WERI-Rb-1 (cell line): ENCODE measurements around the gene CALU.

Experiments
- DNase-seq: peaks from one replicate; pipeline ENCODE4 v3.0.0-alpha.2; 2020
- H3K27ac ChIP-seq: fragments of 250-450 bp; sonication (Bioruptor Pico); 2 replicates; pipeline ENCODE4 v1.5.1; 2020; ENCODE audit warnings: mild to moderate bottlenecking, moderate library complexity
- H3K27me3 ChIP-seq: fragments of 250-450 bp; sonication (Bioruptor Pico); 2 replicates; pipeline ENCODE4 v1.5.1; 2021; ENCODE audit warnings: mild to moderate bottlenecking, low read depth, moderate library complexity; ENCODE audit not compliant: insufficient read depth, severe bottlenecking
- H3K36me3 ChIP-seq: fragments of 250-450 bp; sonication (Bioruptor Pico); 2 replicates; pipeline ENCODE4 v1.5.1; 2020; ENCODE audit warnings: mild to moderate bottlenecking, moderate library complexity
- H3K4me3 ChIP-seq: 2 replicates; pipeline ENCODE4 v1.5.1; 2011; ENCODE audit warnings: low read depth, mild to moderate bottlenecking, control low read depth, low read length
- H3K9me3 ChIP-seq: fragments of 250-450 bp; sonication (Bioruptor Pico); 2 replicates; pipeline ENCODE4 v1.5.1; 2021; ENCODE audit warnings: mild to moderate bottlenecking, moderate library complexity; ENCODE audit not compliant: severe bottlenecking
- TF ChIP-seq, protein P1 (sequence below): IDR thresholded peaks from 2 replicates; pipeline ENCODE4 v1.5.1; 2011; ENCODE audit warnings: low read depth, mild to moderate bottlenecking, control low read depth, inconsistent platforms, low read length

The CALU gene

DNA sequence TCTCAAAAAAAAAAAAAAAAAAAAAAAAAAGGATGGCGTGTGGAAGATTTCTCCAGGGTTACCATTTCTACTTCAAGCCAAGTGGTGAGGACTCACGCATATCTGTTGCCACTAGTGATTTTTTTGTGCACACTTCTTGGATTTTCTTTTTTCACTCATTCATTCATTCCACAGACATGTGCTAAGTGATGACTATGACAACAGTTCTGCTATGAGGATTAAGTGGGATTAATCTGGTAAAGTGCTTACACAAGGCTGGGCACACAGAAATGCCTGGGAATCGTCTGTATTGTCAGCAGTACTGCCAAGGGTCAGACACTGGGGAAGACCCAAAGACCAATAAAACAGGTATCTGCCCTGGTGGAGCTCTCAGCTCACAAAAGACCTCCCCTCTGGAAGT lies 42.7 kb downstream of the CALU start:
- Histone ChIP-seq H3K27me3 (no peaks in the 10 kb centered on the region), H3K9me3 (peaks cover 8% of the 10 kb centered on the region), H3K27ac (no peak overlapping the region), H3K36me3 (no peaks in the 10 kb centered on the region), H3K4me3 (no peak overlapping the region)
- TF ChIP-seq, protein P1, sequence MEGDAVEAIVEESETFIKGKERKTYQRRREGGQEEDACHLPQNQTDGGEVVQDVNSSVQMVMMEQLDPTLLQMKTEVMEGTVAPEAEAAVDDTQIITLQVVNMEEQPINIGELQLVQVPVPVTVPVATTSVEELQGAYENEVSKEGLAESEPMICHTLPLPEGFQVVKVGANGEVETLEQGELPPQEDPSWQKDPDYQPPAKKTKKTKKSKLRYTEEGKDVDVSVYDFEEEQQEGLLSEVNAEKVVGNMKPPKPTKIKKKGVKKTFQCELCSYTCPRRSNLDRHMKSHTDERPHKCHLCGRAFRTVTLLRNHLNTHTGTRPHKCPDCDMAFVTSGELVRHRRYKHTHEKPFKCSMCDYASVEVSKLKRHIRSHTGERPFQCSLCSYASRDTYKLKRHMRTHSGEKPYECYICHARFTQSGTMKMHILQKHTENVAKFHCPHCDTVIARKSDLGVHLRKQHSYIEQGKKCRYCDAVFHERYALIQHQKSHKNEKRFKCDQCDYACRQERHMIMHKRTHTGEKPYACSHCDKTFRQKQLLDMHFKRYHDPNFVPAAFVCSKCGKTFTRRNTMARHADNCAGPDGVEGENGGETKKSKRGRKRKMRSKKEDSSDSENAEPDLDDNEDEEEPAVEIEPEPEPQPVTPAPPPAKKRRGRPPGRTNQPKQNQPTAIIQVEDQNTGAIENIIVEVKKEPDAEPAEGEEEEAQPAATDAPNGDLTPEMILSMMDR, result no peak
- DNase-seq, result no peak

DNA sequence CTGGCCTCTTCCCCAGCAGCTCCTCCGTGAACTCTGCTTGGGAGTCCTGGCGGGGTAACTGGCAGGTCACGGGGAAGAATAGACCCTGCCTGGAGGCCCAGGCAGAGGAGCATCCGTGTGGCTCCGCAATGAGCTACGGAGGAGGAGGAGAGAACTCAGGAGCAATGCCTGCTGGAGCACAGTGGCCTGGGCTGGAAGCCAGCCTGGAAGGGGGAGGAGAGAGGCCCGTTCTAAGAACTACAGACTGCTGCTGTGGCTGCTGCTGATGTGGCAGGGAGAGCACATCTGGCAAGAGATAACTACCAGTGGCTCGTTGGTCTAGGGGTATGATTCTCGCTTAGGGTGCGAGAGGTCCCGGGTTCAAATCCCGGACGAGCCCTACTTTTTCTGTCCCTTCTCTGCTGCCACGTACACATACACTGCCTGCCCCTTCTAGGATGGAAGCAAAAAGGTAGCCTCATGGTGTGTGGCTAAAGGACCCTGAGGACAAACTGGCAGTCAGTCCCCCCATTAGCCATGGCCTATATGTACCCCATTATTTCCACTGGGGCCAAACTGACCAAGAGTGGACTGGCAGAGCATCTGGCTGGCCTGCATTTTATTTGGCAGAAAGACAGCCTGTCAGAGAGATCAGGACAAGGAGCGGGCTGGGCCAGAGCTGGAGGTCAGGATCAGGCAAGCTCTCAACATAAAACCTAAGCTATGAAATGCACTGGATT lies 44.1 kb downstream of the CALU start:
- no peak for DNase-seq
- Histone ChIP-seq H3K27me3 (peaks cover 3% of the 10 kb centered on the region), H3K36me3 (no peaks in the 10 kb centered on the region), H3K9me3 (peaks cover 6% of the 10 kb centered on the region), H3K4me3 (no peak overlapping the region), H3K27ac (no peak overlapping the region)
- TF ChIP-seq, protein P1, result no peak

DNA sequence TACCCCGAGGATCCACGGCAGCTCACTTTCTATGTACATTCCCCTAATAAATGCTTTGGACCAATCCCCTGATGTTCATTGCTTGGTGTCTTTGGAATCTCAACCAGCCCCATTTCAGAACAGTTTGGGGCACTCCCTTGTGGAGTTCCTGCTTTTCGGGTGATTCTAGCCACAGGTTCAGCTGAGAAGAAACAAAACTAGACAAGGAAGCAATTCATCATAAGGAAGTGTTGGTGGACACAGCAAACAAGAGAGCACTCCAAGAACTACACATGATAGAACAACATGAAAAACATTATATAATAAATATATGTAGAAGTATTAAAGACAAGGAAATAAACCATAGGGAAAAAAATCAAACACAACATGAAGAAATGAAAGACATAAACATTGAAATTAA lies 46.6 kb downstream of the CALU start:
- TF ChIP-seq, protein P1, result no peak
- peaks cover 3% of the 10 kb centered on the region for H3K9me3 ChIP-seq

DNA sequence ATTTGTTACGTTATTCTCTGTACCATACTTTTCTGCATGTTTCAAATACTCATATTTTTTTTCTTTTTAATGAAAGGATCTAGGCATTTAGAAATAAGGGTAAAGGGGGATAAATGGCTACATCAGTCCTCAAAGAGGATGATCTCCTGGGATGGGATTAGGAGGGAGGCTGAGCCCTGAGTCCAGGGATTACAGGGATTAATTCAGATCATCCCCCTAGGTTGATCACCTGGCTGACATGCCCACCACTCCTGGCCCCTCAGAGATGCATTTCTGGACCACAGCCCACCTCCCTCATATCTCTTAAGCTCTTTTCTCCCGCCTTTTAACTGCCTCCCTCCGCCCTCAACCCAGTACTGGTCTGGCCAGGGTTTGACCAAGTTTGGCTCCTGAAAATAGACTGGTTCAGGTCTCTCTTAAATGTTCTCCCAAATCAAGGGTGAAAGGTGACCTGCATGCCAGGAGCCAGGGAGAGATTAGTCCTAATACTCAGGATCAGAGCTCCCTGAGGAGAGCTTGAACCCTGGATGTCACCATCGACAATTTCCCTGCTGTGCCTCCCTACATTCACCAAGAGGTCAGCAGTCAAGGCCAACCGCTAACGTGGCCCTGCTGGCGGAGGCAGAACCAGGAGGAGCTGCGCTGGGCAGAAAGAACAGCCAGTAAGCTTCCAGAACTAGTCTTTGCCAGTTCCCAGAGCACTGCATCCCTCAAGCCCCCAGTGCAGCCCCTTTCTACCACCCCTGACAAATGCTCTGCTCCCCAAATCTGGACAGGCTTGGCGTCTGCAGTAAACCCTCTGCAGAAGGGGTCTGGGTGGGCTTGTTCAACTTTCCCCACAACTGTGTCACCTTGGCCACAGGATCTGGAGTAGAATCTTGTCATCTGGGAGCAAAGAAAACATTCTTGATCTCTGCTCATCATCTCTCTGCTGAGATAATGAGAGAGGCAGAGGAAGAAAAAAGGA lies 49.6 kb downstream of the CALU start:
- no peak overlapping the region for H3K4me3 ChIP-seq
- TF ChIP-seq, protein P1, result no peak
- peaks cover 27% of the 10 kb centered on the region for H3K27me3 ChIP-seq
- peak; percentile 79 for DNase-seq
- H3K27ac ChIP-seq, result no peak overlapping the region
- H3K9me3 ChIP-seq, result peaks cover 3% of the 10 kb centered on the region
- H3K36me3 ChIP-seq, result no peaks in the 10 kb centered on the region

More for the DNA sequence above, 46.6 kb downstream of the CALU start:
- H3K27me3 ChIP-seq, result peaks cover 16% of the 10 kb centered on the region
- no peak overlapping the region for H3K4me3 ChIP-seq
- H3K36me3 ChIP-seq, result no peaks in the 10 kb centered on the region
- no peak for DNase-seq
- H3K27ac ChIP-seq, result no peak overlapping the region

DNA sequence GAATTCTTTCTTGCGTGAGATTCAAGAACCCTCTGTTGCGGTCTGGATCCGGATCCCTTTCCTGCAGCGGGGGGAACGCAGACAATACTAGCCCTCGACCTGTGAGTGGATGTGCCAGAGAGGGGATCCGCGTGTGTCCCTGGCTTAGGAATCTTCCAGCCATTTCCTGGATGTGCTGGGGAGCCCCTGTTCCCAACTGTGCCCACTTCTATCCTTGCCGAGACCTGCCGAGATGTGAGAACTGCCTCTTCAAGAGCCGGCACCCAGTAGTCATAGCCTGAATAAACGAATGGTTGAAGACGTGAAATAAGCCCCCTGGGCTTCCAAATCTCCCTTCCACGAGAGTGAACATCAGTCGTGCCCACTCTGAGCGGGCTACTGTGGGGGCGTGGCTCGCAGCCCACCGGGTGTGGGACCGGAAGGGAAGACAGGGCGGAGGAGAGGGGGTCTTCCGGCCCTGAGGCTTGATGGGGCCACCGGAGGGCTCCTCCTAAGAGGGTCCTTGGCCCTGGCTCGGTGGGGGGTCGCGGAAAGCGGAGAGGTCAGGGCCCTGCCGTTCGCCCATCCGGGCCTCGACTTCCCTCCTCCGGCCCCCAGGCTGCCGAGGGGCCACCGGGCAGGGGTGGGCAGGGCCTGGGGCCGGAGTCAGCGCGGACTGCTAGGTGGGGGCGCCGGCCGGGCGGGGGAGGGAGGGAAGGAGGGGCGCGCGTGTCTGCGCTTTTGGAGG lies 51.3 kb downstream of the CALU start:
- Histone ChIP-seq H3K27me3 (peaks cover 27% of the 10 kb centered on the region), H3K36me3 (no peaks in the 10 kb centered on the region), H3K27ac (no peak overlapping the region), H3K9me3 (peaks cover 3% of the 10 kb centered on the region), H3K4me3 (no peak overlapping the region; the same call in 1 of the 2 replicates)
- DNase-seq, result no peak
- TF ChIP-seq, protein P1, result no peak
